Measurements from ENCODE around the gene ADSS2. TPM values are rescaled to one million over a fixed set of nuclear protein-coding genes. Genes with fewer than 3 reads are reported as not detected.

The ADSS2 gene
- total RNA-seq, 3 donors from 2014 or later: 38.6 to 49.0 (median 42.4) TPM

- intact Hi-C loops (cut with DNase I, micrococcal nuclease): no loop called here
- Histone ChIP-seq H3K4me3 (no peak overlapping the region), H3K9me3 (no peaks in the 10 kb centered on the region), H3K4me1 (ENCODE audit: low read depth) (peaks cover 22% of the 10 kb centered on the region), H3K36me3 (ENCODE audit: low read depth) (peaks cover 6% of the 10 kb centered on the region)
- no peak for TF ChIP-seq CTCF (IDR thresholded peaks at IDR 0.05)
- DNase-seq (no peak), ATAC-seq (no peak)
Measured at GRCh38 chr1:244448279-244449036, 3.3 kb downstream of the ADSS2 start.

- Histone ChIP-seq H3K36me3 (ENCODE audit: low read depth) (peaks cover 6% of the 10 kb centered on the region), H3K9me3 (no peaks in the 10 kb centered on the region), H3K4me3 (no peak overlapping the region), H3K4me1 (ENCODE audit: low read depth) (peaks cover 22% of the 10 kb centered on the region)
- ATAC-seq (no peak), DNase-seq (no peak)
- no peak for TF ChIP-seq CTCF (IDR thresholded peaks at IDR 0.05)
- intact Hi-C loops (cut with DNase I, micrococcal nuclease): no loop called here
Measured at GRCh38 chr1:244447552-244447951, 4.2 kb downstream of the ADSS2 start.

GRCh38 chr1:244447024-244447423, 4.7 kb downstream of the ADSS2 start:
- Histone ChIP-seq H3K4me3 (no peak overlapping the region), H3K9me3 (no peaks in the 10 kb centered on the region), H3K4me1 (ENCODE audit: low read depth) (peaks cover 19% of the 10 kb centered on the region), H3K36me3 (ENCODE audit: low read depth) (peaks cover 4% of the 10 kb centered on the region)
- TF ChIP-seq CTCF (IDR thresholded peaks at IDR 0.05): no peak
- intact Hi-C loops (cut with DNase I, micrococcal nuclease): no loop called here
- ATAC-seq: no peak
- no peak for DNase-seq

- intact Hi-C loops (cut with DNase I, micrococcal nuclease): no loop called here
Measured at GRCh38 chr1:244445320-244446181, 6.2 kb downstream of the ADSS2 start.

GRCh38 chr1:244444854-244445253, 6.9 kb downstream of the ADSS2 start:
- peaks cover 10% of the 10 kb centered on the region for H3K4me1 ChIP-seq (ENCODE audit: low read depth)
- H3K4me3 ChIP-seq: no peak overlapping the region
- no peaks in the 10 kb centered on the region for H3K36me3 ChIP-seq (ENCODE audit: low read depth)
- DNase-seq (no peak), ATAC-seq (no peak)
- H3K9me3 ChIP-seq: no peaks in the 10 kb centered on the region
- intact Hi-C loops (cut with DNase I, micrococcal nuclease): no loop called here
- TF ChIP-seq CTCF (IDR thresholded peaks at IDR 0.05): no peak

More at GRCh38 chr1:244445320-244446181, 6.2 kb downstream of the ADSS2 start:
- Histone ChIP-seq H3K36me3 (ENCODE audit: low read depth) (no peaks in the 10 kb centered on the region), H3K4me3 (no peak overlapping the region), H3K4me1 (ENCODE audit: low read depth) (peaks cover 17% of the 10 kb centered on the region), H3K9me3 (no peaks in the 10 kb centered on the region)
- ATAC-seq: peak; percentile 27
- no peak for TF ChIP-seq CTCF (IDR thresholded peaks at IDR 0.05)
- no peak for DNase-seq
